Measurements from ENCODE around the gene RAX2. TPM values are rescaled to one million over a fixed set of nuclear protein-coding genes. Genes with fewer than 3 reads are reported as not detected.
"Not testable (repeated sequence)": the region's sequence is repeated elsewhere in the genome, so short reads cannot be mapped to it uniquely, and the experiment has no call there.

The RAX2 gene
- total and polyA plus RNA-seq, 9 of the 15 experiments (the other 6 are each of a cell fraction or from before 2014, with no cell fraction given), result not detected

GRCh38 chr19:3759482-3760254 lies 12.4 kb downstream of the RAX2 start:
- H3K9me1 ChIP-seq (ENCODE audit: control insufficient read depth, insufficient read depth, low read length), result no peaks in the 10 kb centered on the region
- ChIA-PET CTCF (ENCODE audit: low intra/inter-chr PET ratio) (no interaction called here), POLR2A (interaction anchor here (0.5 to 1.3 kb wide), 3 partner anchors 10 to 39 kb away, joined by 3 read pairs; no protein-coding TSS in a partner anchor)
- no peak overlapping the region for H2AFZ ChIP-seq (ENCODE audit: low read depth, low read length)
- H3K9ac ChIP-seq (ENCODE audit: insufficient read depth in 1 of 2, low read depth in 2 of 2, low read length in 2 of 2), result peak overlapping the region in 1 of 2 experiments; percentile 75; a peak in 2 of 4 replicates
- FAIRE-seq (no peak), ATAC-seq (no peak), DNase-seq (ENCODE audit: extremely low read depth in 1 of 4, low spot score in 3 of 4) (no peak)
- WGBS (ENCODE audit: insufficient coverage, low coverage, missing lambda C conversion rate), result 95% methylated on average over 14 of the region's 19 CpGs
- H3K4me3 ChIP-seq, result no peak overlapping the region
- no peak overlapping the region for H3K27ac ChIP-seq (ENCODE audit: extremely low read depth, low read depth, low read length)
- H3K36me3 ChIP-seq (ENCODE audit: control insufficient read depth, insufficient read depth, low read length), result peaks cover 20% of the 10 kb centered on the region; the same call in 1 of the 3 replicates
- H4K20me1 ChIP-seq (replicated peaks; ENCODE audit: control insufficient read depth, insufficient read depth, low read length), result no peaks in the 10 kb centered on the region
- in situ Hi-C loops (cut with MboI), result no loop called here
- H3K4me1 ChIP-seq (replicated peaks in 1 of 2; ENCODE audit: control insufficient read depth in 2 of 2, insufficient read depth in 2 of 2, low read length in 2 of 2), result peaks cover 8 to 25% of the 10 kb centered on the region in 2 experiments; a peak in 4 of 5 replicates
- H3K79me2 ChIP-seq (ENCODE audit: control insufficient read depth, insufficient read depth, low read length), result peaks cover 26% of the 10 kb centered on the region
- no peak overlapping the region for H3K4me2 ChIP-seq (ENCODE audit: insufficient read depth, low read length)
- TF ChIP-seq ZNF184 (CRISPR knock-in tag; IDR thresholded peaks at IDR 0.05) (no peak), TSC22D4 (tag; IDR thresholded peaks at IDR 0.05) (no peak)
- intact Hi-C loops (cut with micrococcal nuclease), result no loop called here
- BruUV-seq (replicated peaks), result no TSS peak
- no peaks in the 10 kb centered on the region for H3K9me3 ChIP-seq (replicated peaks; ENCODE audit: control insufficient read depth, insufficient read depth, low read depth, low read length)
- H3K27me3 ChIP-seq (ENCODE audit: control insufficient read depth in 2 of 2, insufficient read depth in 2 of 2, low read length in 2 of 2), result no peaks in the 10 kb centered on the region

GRCh38 chr19:3758297-3758696 lies 13.7 kb downstream of the RAX2 start:
- in situ Hi-C loops (cut with MboI); H2AFZ ChIP-seq (ENCODE audit: low read depth, low read length); H3K4me2 ChIP-seq (ENCODE audit: insufficient read depth, low read length); H3K9me3 ChIP-seq (replicated peaks; ENCODE audit: control insufficient read depth, insufficient read depth, low read depth, low read length); intact Hi-C loops (cut with micrococcal nuclease); H3K27ac ChIP-seq (ENCODE audit: extremely low read depth, low read depth, low read length); H3K27me3 ChIP-seq (ENCODE audit: control insufficient read depth in 2 of 2, insufficient read depth in 2 of 2, low read length in 2 of 2); CTCF ChIA-PET (ENCODE audit: low intra/inter-chr PET ratio); H3K9ac ChIP-seq (ENCODE audit: insufficient read depth in 1 of 2, low read depth in 2 of 2, low read length in 2 of 2); H4K20me1 ChIP-seq (replicated peaks; ENCODE audit: control insufficient read depth, insufficient read depth, low read length); H3K4me3 ChIP-seq; DNase-seq (ENCODE audit: extremely low read depth in 1 of 4, low spot score in 3 of 4); BruUV-seq (replicated peaks); FAIRE-seq; H3K9me1 ChIP-seq (ENCODE audit: control insufficient read depth, insufficient read depth, low read length); ATAC-seq: not testable (repeated sequence)
- Histone ChIP-seq H3K36me3 (ENCODE audit: control insufficient read depth, insufficient read depth, low read length) (peaks cover 23% of the 10 kb centered on the region; the same call in 1 of the 3 replicates), H3K4me1 (replicated peaks in 1 of 2; ENCODE audit: control insufficient read depth in 2 of 2, insufficient read depth in 2 of 2, low read length in 2 of 2) (peaks cover 6 to 25% of the 10 kb centered on the region in 2 experiments; a peak in 4 of 5 replicates), H3K79me2 (ENCODE audit: control insufficient read depth, insufficient read depth, low read length) (peaks cover 23% of the 10 kb centered on the region)
- 93% methylated on average over 11 of the region's 13 CpGs for WGBS (ENCODE audit: insufficient coverage, low coverage, missing lambda C conversion rate)
- TF ChIP-seq BCOR (IDR thresholded peaks at IDR 0.05) (peak; percentile 37; the same call in 1 of the 2 replicates), ZNF121 (CRISPR knock-in tag; conservative IDR thresholded peaks at IDR 0.05) (peak; percentile 96)
- POLR2A ChIA-PET, result interaction anchor here (0.7 to 1.3 kb wide), 2 partner anchors 11 to 45 kb away, joined by 3 read pairs; no protein-coding TSS in a partner anchor

Measured in K562 (cell line).